OCI-LY1 (cell line): ENCODE results near the gene PRRX1.

Experiments used
- H2AFZ ChIP-seq: fragments of 200-600 bp; sonication (generic), shearing (Covaris generic); 2 replicates; pipeline ENCODE4 v1.6.0; 2014; ENCODE audit warnings: antibody characterized with exemption, mild to moderate bottlenecking, low read length
- H3F3A ChIP-seq: fragments of 200-600 bp; sonication (generic), shearing (Covaris generic); 2 replicates; pipeline ENCODE4 v1.6.0; 2014; ENCODE audit warnings: mild to moderate bottlenecking, antibody characterized with exemption, low read length, moderate library complexity; ENCODE audit not compliant: insufficient read depth
- H3K27ac ChIP-seq: fragments of 200-600 bp; sonication (generic); 2 replicates; pipeline ENCODE4 v1.5.1; 2014; ENCODE audit warnings: low read length, mixed run types, mild to moderate bottlenecking, low read depth; ENCODE audit not compliant: poor library complexity, severe bottlenecking
- H3K27me3 ChIP-seq: fragments of 200-600 bp; sonication (generic); 2 replicates; pipeline ENCODE4 v1.6.0; 2014; ENCODE audit warnings: antibody characterized with exemption, mild to moderate bottlenecking, low read length, moderate library complexity; ENCODE audit not compliant: insufficient read depth
- H3K36me3 ChIP-seq: fragments of 200-600 bp; sonication (generic); 2 replicates; pipeline ENCODE4 v1.6.1; 2014; ENCODE audit warnings: mild to moderate bottlenecking, antibody characterized with exemption, low read length, moderate library complexity, mixed read lengths; ENCODE audit not compliant: insufficient read depth
- H3K4me1 ChIP-seq: fragments of 200-600 bp; sonication (generic); 2 replicates; pipeline ENCODE4 v1.5.1; 2014; ENCODE audit warnings: mild to moderate bottlenecking, low read length, moderate library complexity; ENCODE audit not compliant: insufficient read depth, severe bottlenecking
- H3K4me2 ChIP-seq: fragments of 200-600 bp; sonication (generic), shearing (Covaris generic); 2 replicates; pipeline ENCODE4 v1.6.1; 2014; ENCODE audit warnings: low read length
- H3K4me3 ChIP-seq: fragments of 200-600 bp; sonication (generic); 2 replicates; pipeline ENCODE4 v1.5.1; 2014; ENCODE audit warnings: low read length, low read depth, mild to moderate bottlenecking, mixed read lengths; ENCODE audit not compliant: poor library complexity, severe bottlenecking
- H3K79me2 ChIP-seq: fragments of 200-600 bp; shearing (Covaris generic); 2 replicates; pipeline ENCODE4 v1.6.1; 2016; ENCODE audit warnings: mixed run types, low read length, mixed read lengths; ENCODE audit not compliant: insufficient read depth
- H3K9ac ChIP-seq: fragments of 200-600 bp; sonication (generic), shearing (Covaris generic); 2 replicates; pipeline ENCODE4 v1.6.1; 2014; ENCODE audit warnings: mild to moderate bottlenecking, low read length, mixed read lengths
- H3K9me2 ChIP-seq: fragments of 200-600 bp; sonication (generic), shearing (Covaris generic); 2 replicates; pipeline ENCODE4 v1.6.1; 2014; ENCODE audit warnings: low read depth, mild to moderate bottlenecking, low read length, mixed read lengths
- H3K9me3 ChIP-seq: fragments of 200-600 bp; shearing (Covaris generic); 2 replicates; pipeline ENCODE4 v1.6.1; 2014; ENCODE audit warnings: low read length, mixed read lengths
- H4K20me1 ChIP-seq: fragments of 200-600 bp; sonication (generic), shearing (Covaris generic); 2 replicates; pipeline ENCODE4 v1.6.0; 2016; ENCODE audit warnings: mild to moderate bottlenecking, low read length; ENCODE audit not compliant: insufficient read depth
- CTCF ChIP-seq: fragments of 200-600 bp; sonication (generic), shearing (Covaris generic); IDR thresholded peaks from 2 replicates; pipeline ENCODE4 v1.5.1; 2017; ENCODE audit warnings: mild to moderate bottlenecking, antibody characterized with exemption, low read length, moderate library complexity, mixed read lengths
- EZH2 ChIP-seq: fragments of 200-600 bp; sonication (generic), shearing (Covaris generic); IDR thresholded peaks from 2 replicates; pipeline ENCODE4 v1.8.0; 2017; ENCODE audit warnings: borderline replicate concordance, mixed run types, mild to moderate bottlenecking, antibody characterized with exemption, low read length, moderate library complexity, mixed read lengths

The PRRX1 gene

GRCh38 chr1:170703591-170703990 lies 39.7 kb downstream of the PRRX1 start:
- Histone ChIP-seq H3K27me3 (no peaks in the 10 kb centered on the region), H2AFZ (no peak overlapping the region), H3K9me2 (no peaks in the 10 kb centered on the region), H3K79me2 (no peaks in the 10 kb centered on the region), H3K27ac (no peak overlapping the region), H3F3A (no peaks in the 10 kb centered on the region), H3K9me3 (no peaks in the 10 kb centered on the region), H4K20me1 (no peaks in the 10 kb centered on the region), H3K4me2 (no peak overlapping the region), H3K4me3 (no peak overlapping the region), H3K4me1 (no peaks in the 10 kb centered on the region), H3K9ac (no peak overlapping the region), H3K36me3 (no peaks in the 10 kb centered on the region)
- TF ChIP-seq CTCF: no peak
- no peak for TF ChIP-seq EZH2

GRCh38 chr1:170704256-170704655 lies 40.3 kb downstream of the PRRX1 start:
- Histone ChIP-seq H3K9me2 (no peaks in the 10 kb centered on the region), H3K9ac (no peak overlapping the region), H3K36me3 (no peaks in the 10 kb centered on the region), H2AFZ (no peak overlapping the region), H3K27me3 (no peaks in the 10 kb centered on the region), H3K79me2 (no peaks in the 10 kb centered on the region), H3K4me3 (no peak overlapping the region), H3F3A (no peaks in the 10 kb centered on the region), H3K27ac (no peak overlapping the region), H3K4me2 (no peak overlapping the region), H3K9me3 (no peaks in the 10 kb centered on the region), H3K4me1 (no peaks in the 10 kb centered on the region), H4K20me1 (no peaks in the 10 kb centered on the region)
- TF ChIP-seq EZH2: no peak

- Histone ChIP-seq H3K4me2 (no peak overlapping the region), H3K4me3 (no peak overlapping the region), H3K4me1 (no peaks in the 10 kb centered on the region), H3K27me3 (no peaks in the 10 kb centered on the region), H2AFZ (no peak overlapping the region), H4K20me1 (no peaks in the 10 kb centered on the region), H3F3A (no peaks in the 10 kb centered on the region), H3K36me3 (no peaks in the 10 kb centered on the region), H3K9ac (no peak overlapping the region), H3K9me3 (no peaks in the 10 kb centered on the region), H3K27ac (no peak overlapping the region), H3K79me2 (no peaks in the 10 kb centered on the region), H3K9me2 (no peaks in the 10 kb centered on the region)
- TF ChIP-seq CTCF (no peak), EZH2 (no peak)
Observed at GRCh38 chr1:170705981-170706380, 42.0 kb downstream of the PRRX1 start.

- no peak overlapping the region for H3K9ac ChIP-seq
- H4K20me1 ChIP-seq: no peaks in the 10 kb centered on the region
- H3K36me3 ChIP-seq: no peaks in the 10 kb centered on the region
- no peak overlapping the region for H3K27ac ChIP-seq
- H3K4me2 ChIP-seq: no peak overlapping the region
- H3K9me3 ChIP-seq: no peaks in the 10 kb centered on the region
- no peaks in the 10 kb centered on the region for H3K4me1 ChIP-seq
- H3K9me2 ChIP-seq: no peaks in the 10 kb centered on the region
- no peak overlapping the region for H2AFZ ChIP-seq
- no peaks in the 10 kb centered on the region for H3K79me2 ChIP-seq
- H3K27me3 ChIP-seq: no peaks in the 10 kb centered on the region
- no peak for TF ChIP-seq CTCF
- TF ChIP-seq EZH2: no peak
- no peaks in the 10 kb centered on the region for H3F3A ChIP-seq
- no peak overlapping the region for H3K4me3 ChIP-seq
Observed at GRCh38 chr1:170707117-170707516, 43.2 kb downstream of the PRRX1 start.
